ENCODE data around the gene MC5R. TPM values are rescaled to one million over a fixed set of nuclear protein-coding genes. Genes with fewer than 3 reads are reported as not detected.
A peak's percentile ranks its signal among the peaks of the same experiment; 100 is the strongest.

MC5R gene
- polyA plus RNA-seq, 1 of the 3 experiments (the other 2 are of a cell fraction), result not detected

- TF ChIP-seq ELF1 (IDR thresholded peaks at IDR 0.05) (no peak), EP300 (IDR thresholded peaks at IDR 0.05; ENCODE audit: borderline replicate concordance in 1 of 2, low read depth in 1 of 2, low read length in 1 of 2) (no peak), NRF1 (IDR thresholded peaks at IDR 0.05; ENCODE audit: low read depth, low read length) (0 out of 2 replicates have a peak, but pooled peaks have one; percentile 4), REST (IDR thresholded peaks at IDR 0.05; ENCODE audit: low read depth, low read length) (no peak)
Measured at GRCh38 chr18:13813271-13813849, 10.6 kb upstream of the MC5R start (continued).

- Histone ChIP-seq H2AFZ (ENCODE audit: low read depth) (no peak overlapping the region), H3K4me3 (ENCODE audit: low read depth in 2 of 2, low read length in 1 of 2) (no peak overlapping the region), H3K27ac (ENCODE audit: low read depth in 2 of 2, low read length in 1 of 2) (no peak overlapping the region), H4K20me1 (ENCODE audit: insufficient read depth) (no peaks in the 10 kb centered on the region), H3K36me3 (replicated peaks in 1 of 2; ENCODE audit: control insufficient read depth in 1 of 2, insufficient read depth in 2 of 2, low read length in 1 of 2) (no peaks in the 10 kb centered on the region), H3K4me1 (ENCODE audit: control insufficient read depth in 1 of 2, insufficient read depth in 2 of 2, low read depth in 1 of 2, low read length in 1 of 2) (no peaks in the 10 kb centered on the region; a peak in 1 of 4 replicates), H3K9me2 (no peaks in the 10 kb centered on the region), H3F3A (replicated peaks; ENCODE audit: insufficient read depth) (no peaks in the 10 kb centered on the region), H3K4me2 (no peak overlapping the region), H3K27me3 (ENCODE audit: insufficient read depth) (peaks cover 60% of the 10 kb centered on the region), H3K9ac (no peak overlapping the region), H3K9me3 (no peaks in the 10 kb centered on the region), H3K79me2 (ENCODE audit: insufficient read depth) (no peaks in the 10 kb centered on the region)
- TF ChIP-seq SIN3A (IDR thresholded peaks at IDR 0.05; ENCODE audit: borderline replicate concordance, low read depth, low read length), result no peak
- ChIA-PET CTCF (interaction anchor here (3.2 kb wide), 1 partner anchor 261 kb away, joined by 28 read pairs; no protein-coding TSS in a partner anchor), POLR2A (no interaction called here)
- DNase-seq, result no peak
- 62% methylated on average over 26 of the region's 26 CpGs for WGBS (ENCODE audit: low lambda C conversion rate)
Measured at GRCh38 chr18:13826209-13826608, 2.3 kb downstream of the MC5R start.

- Histone ChIP-seq H3K4me2 (no peak overlapping the region), H3K9me3 (no peaks in the 10 kb centered on the region), H3K9ac (no peak overlapping the region), H2AFZ (ENCODE audit: low read depth) (no peak overlapping the region), H3K36me3 (replicated peaks in 1 of 2; ENCODE audit: control insufficient read depth in 1 of 2, insufficient read depth in 2 of 2, low read length in 1 of 2) (no peaks in the 10 kb centered on the region), H4K20me1 (ENCODE audit: insufficient read depth) (no peaks in the 10 kb centered on the region), H3K4me3 (ENCODE audit: low read depth in 2 of 2, low read length in 1 of 2) (no peak overlapping the region), H3K79me2 (ENCODE audit: insufficient read depth) (no peaks in the 10 kb centered on the region), H3K4me1 (ENCODE audit: control insufficient read depth in 1 of 2, insufficient read depth in 2 of 2, low read depth in 1 of 2, low read length in 1 of 2) (no peaks in the 10 kb centered on the region), H3F3A (replicated peaks; ENCODE audit: insufficient read depth) (no peaks in the 10 kb centered on the region), H3K27ac (ENCODE audit: low read depth in 2 of 2, low read length in 1 of 2) (no peak overlapping the region), H3K9me2 (no peaks in the 10 kb centered on the region), H3K27me3 (ENCODE audit: insufficient read depth) (peaks cover 51% of the 10 kb centered on the region; the same call in 1 of the 2 replicates)
- DNase-seq, result no peak
- CTCF ChIA-PET, result interaction anchor here (1.4 to 6.9 kb wide), 3 partner anchors 19 to 255 kb away, joined by 3 to 39 read pairs (median 4); no protein-coding TSS in a partner anchor
- 34% methylated on average over 10 of the region's 11 CpGs for WGBS (ENCODE audit: low lambda C conversion rate)
- TF ChIP-seq RFX5 (IDR thresholded peaks at IDR 0.05; ENCODE audit: low read length) (no peak), MAX (IDR thresholded peaks at IDR 0.05; ENCODE audit: low read depth) (no peak), SMC3 (IDR thresholded peaks at IDR 0.05; ENCODE audit: low read depth, low read length) (0 out of 2 replicates have a peak, but pooled peaks have one; percentile 1), CTCF (IDR thresholded peaks at IDR 0.05) (peak; percentile 35)
- POLR2A ChIA-PET, result no interaction called here
Measured at GRCh38 chr18:13831864-13832508, 8.0 kb downstream of the MC5R start.
